Uterus (tissue), 2 donors: ENCODE results near the gene ASPSCR1.

ENCODE experiments used
- CTCF ChIP-seq, 4 experiments: fragments of 200-600 bp in 2 of 4; fragments of 450-650 bp in 2 of 4; sonication (generic) in 2 of 4; IDR thresholded peaks; one replicate each; pipeline ENCODE4 v1.5.1; 2016 to 2019; ENCODE audit warnings: antibody characterized with exemption in 4 of 4, mild to moderate bottlenecking in 2 of 4, moderate library complexity in 1 of 4
- POLR2A ChIP-seq, 2 donors: fragments of 450-650 bp; IDR thresholded peaks; one replicate each; pipeline ENCODE4 v1.6.1; 2016; ENCODE audit warnings: antibody characterized with exemption in 2 of 2, mild to moderate bottlenecking in 1 of 2, moderate library complexity in 1 of 2

- TF ChIP-seq CTCF (IDR thresholded peaks at IDR 0.05), result no peak
- no peak for TF ChIP-seq POLR2A (IDR thresholded peaks at IDR 0.05)
Observed at GRCh38 chr17:82060614-82061013, 83.2 kb downstream of the ASPSCR1 start.
